ENCODE results near the gene ATP1B3. TPM values are rescaled to one million over a fixed set of nuclear protein-coding genes. Genes with fewer than 3 reads are reported as not detected.

Gene ATP1B3
- total and polyA plus RNA-seq, 9 of the 15 experiments (the other 6 are each of a cell fraction or from before 2014, with no cell fraction given): 48.3 to 202 (median 123) TPM

DNA sequence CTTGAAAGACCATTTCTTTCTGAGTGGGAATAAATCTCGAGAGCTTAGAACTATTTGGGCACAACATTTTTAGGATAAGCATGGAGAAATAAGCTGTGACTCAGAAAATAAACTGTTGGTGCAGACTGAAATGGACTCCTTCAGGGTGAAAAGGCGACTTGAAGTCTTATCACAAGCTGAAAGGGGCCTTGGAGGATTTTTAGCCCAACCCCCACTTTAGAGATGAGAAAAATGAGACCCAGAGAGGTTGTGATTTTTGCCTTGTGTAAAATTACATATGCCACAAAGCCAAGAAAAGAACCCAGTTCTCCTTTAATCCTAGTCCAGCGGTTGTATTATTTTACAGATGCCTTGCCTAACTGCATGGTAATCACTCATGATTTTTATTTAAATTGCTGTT lies 1.5 kb downstream of the ATP1B3 start:
- Histone ChIP-seq H3K4me2 (ENCODE audit: insufficient read depth, low read length) (peak overlapping the region; percentile 82), H3K27ac (ENCODE audit: extremely low read depth, low read depth, low read length) (peak overlapping the region; percentile 88; the same call in 2 of the 3 replicates), H3K27me3 (ENCODE audit: control insufficient read depth in 2 of 2, insufficient read depth in 2 of 2, low read length in 2 of 2) (no peaks in the 10 kb centered on the region), H3K4me1 (replicated peaks in 1 of 2; ENCODE audit: control insufficient read depth in 2 of 2, insufficient read depth in 2 of 2, low read length in 2 of 2) (peaks cover 18 to 23% of the 10 kb centered on the region in 2 experiments; a peak in 4 of 5 replicates), H3K9ac (ENCODE audit: insufficient read depth in 1 of 2, low read depth in 2 of 2, low read length in 2 of 2) (peak overlapping the region in 1 of 2 experiments; percentile 80; a peak in 2 of 4 replicates), H2AFZ (ENCODE audit: low read depth, low read length) (no peak overlapping the region), H3K4me3 (peak overlapping the region; percentile 98), H3K9me3 (replicated peaks; ENCODE audit: control insufficient read depth, insufficient read depth, low read depth, low read length) (no peaks in the 10 kb centered on the region), H3K79me2 (ENCODE audit: control insufficient read depth, insufficient read depth, low read length) (peaks cover 66% of the 10 kb centered on the region), H4K20me1 (replicated peaks; ENCODE audit: control insufficient read depth, insufficient read depth, low read length) (peaks cover 21% of the 10 kb centered on the region; the same call in 1 of the 2 replicates), H3K9me1 (ENCODE audit: control insufficient read depth, insufficient read depth, low read length) (no peaks in the 10 kb centered on the region), H3K36me3 (ENCODE audit: control insufficient read depth, insufficient read depth, low read length) (peaks cover 34% of the 10 kb centered on the region)
- BruUV-seq (replicated peaks): TSS peak; percentile 42
- intact Hi-C loops (cut with micrococcal nuclease) (loop anchor here (2.0 to 5.0 kb wide), 3 partner anchors 29 to 96 kb away; no protein-coding TSS in a partner anchor), in situ Hi-C loops (cut with MboI) (no loop called here)
- DNase-seq (ENCODE audit: extremely low read depth in 1 of 4, low spot score in 3 of 4) (peak in 2 of 4 experiments; percentile 48 to 77), ATAC-seq (peak; percentile 21), FAIRE-seq (peak; percentile 70)
- ChIA-PET CTCF (ENCODE audit: low intra/inter-chr PET ratio) (no interaction called here), POLR2A (interaction anchor here (0.6 to 4.0 kb wide), 11 partner anchors 8 to 391 kb away, joined by 3 to 26 read pairs (median 3); no protein-coding TSS in a partner anchor)
- WGBS (ENCODE audit: insufficient coverage, low coverage, missing lambda C conversion rate): 0% methylated on average over 3 of the region's 3 CpGs
- TF ChIP-seq, protein P1, sequence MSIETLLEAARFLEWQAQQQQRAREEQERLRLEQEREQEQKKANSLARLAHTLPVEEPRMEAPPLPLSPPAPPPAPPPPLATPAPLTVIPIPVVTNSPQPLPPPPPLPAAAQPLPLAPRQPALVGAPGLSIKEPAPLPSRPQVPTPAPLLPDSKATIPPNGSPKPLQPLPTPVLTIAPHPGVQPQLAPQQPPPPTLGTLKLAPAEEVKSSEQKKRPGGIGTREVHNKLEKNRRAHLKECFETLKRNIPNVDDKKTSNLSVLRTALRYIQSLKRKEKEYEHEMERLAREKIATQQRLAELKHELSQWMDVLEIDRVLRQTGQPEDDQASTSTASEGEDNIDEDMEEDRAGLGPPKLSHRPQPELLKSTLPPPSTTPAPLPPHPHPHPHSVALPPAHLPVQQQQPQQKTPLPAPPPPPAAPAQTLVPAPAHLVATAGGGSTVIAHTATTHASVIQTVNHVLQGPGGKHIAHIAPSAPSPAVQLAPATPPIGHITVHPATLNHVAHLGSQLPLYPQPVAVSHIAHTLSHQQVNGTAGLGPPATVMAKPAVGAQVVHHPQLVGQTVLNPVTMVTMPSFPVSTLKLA (conservative IDR thresholded peaks at IDR 0.05): peak in 1 of 2 experiments; percentile 11; a peak in 1 of 4 replicates
- TF ChIP-seq RBBP5 (IDR thresholded peaks at IDR 0.05; ENCODE audit: borderline replicate concordance, insufficient read depth, low read length, poor library complexity, severe bottlenecking): no peak
- TF ChIP-seq, protein P2, sequence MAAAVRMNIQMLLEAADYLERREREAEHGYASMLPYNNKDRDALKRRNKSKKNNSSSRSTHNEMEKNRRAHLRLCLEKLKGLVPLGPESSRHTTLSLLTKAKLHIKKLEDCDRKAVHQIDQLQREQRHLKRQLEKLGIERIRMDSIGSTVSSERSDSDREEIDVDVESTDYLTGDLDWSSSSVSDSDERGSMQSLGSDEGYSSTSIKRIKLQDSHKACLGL (CRISPR knock-in tag; IDR thresholded peaks at IDR 0.05; ENCODE audit: borderline replicate concordance, poor library complexity, severe bottlenecking): no peak
- 0 out of 2 replicates have a peak, but pooled peaks have one; percentile 4 for TF ChIP-seq NFIC (IDR thresholded peaks at IDR 0.05)
- TF ChIP-seq SETDB1 (IDR thresholded peaks at IDR 0.05; ENCODE audit: low read length): no peak
- TF ChIP-seq ZNF146 (CRISPR knock-in tag; IDR thresholded peaks at IDR 0.05; ENCODE audit: unreplicated experiment): no peak
- TF ChIP-seq MECOM (CRISPR knock-in tag; IDR thresholded peaks at IDR 0.05): no peak
- TF ChIP-seq, protein P3, sequence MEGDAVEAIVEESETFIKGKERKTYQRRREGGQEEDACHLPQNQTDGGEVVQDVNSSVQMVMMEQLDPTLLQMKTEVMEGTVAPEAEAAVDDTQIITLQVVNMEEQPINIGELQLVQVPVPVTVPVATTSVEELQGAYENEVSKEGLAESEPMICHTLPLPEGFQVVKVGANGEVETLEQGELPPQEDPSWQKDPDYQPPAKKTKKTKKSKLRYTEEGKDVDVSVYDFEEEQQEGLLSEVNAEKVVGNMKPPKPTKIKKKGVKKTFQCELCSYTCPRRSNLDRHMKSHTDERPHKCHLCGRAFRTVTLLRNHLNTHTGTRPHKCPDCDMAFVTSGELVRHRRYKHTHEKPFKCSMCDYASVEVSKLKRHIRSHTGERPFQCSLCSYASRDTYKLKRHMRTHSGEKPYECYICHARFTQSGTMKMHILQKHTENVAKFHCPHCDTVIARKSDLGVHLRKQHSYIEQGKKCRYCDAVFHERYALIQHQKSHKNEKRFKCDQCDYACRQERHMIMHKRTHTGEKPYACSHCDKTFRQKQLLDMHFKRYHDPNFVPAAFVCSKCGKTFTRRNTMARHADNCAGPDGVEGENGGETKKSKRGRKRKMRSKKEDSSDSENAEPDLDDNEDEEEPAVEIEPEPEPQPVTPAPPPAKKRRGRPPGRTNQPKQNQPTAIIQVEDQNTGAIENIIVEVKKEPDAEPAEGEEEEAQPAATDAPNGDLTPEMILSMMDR (IDR thresholded peaks at IDR 0.05 in 2 of 3, conservative IDR thresholded peaks at IDR 0.05 in 1 of 3; ENCODE audit: insufficient read depth in 2 of 3, low read depth in 1 of 3, low read length in 3 of 3): no peak
- TF ChIP-seq, protein P4, sequence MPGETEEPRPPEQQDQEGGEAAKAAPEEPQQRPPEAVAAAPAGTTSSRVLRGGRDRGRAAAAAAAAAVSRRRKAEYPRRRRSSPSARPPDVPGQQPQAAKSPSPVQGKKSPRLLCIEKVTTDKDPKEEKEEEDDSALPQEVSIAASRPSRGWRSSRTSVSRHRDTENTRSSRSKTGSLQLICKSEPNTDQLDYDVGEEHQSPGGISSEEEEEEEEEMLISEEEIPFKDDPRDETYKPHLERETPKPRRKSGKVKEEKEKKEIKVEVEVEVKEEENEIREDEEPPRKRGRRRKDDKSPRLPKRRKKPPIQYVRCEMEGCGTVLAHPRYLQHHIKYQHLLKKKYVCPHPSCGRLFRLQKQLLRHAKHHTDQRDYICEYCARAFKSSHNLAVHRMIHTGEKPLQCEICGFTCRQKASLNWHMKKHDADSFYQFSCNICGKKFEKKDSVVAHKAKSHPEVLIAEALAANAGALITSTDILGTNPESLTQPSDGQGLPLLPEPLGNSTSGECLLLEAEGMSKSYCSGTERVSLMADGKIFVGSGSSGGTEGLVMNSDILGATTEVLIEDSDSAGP (CRISPR knock-in tag; IDR thresholded peaks at IDR 0.05): no peak
- no peak for TF ChIP-seq ELF4 (CRISPR knock-in tag; IDR thresholded peaks at IDR 0.05)
- no peak for TF ChIP-seq SMARCA4 (IDR thresholded peaks at IDR 0.05)
- TF ChIP-seq, protein P5, sequence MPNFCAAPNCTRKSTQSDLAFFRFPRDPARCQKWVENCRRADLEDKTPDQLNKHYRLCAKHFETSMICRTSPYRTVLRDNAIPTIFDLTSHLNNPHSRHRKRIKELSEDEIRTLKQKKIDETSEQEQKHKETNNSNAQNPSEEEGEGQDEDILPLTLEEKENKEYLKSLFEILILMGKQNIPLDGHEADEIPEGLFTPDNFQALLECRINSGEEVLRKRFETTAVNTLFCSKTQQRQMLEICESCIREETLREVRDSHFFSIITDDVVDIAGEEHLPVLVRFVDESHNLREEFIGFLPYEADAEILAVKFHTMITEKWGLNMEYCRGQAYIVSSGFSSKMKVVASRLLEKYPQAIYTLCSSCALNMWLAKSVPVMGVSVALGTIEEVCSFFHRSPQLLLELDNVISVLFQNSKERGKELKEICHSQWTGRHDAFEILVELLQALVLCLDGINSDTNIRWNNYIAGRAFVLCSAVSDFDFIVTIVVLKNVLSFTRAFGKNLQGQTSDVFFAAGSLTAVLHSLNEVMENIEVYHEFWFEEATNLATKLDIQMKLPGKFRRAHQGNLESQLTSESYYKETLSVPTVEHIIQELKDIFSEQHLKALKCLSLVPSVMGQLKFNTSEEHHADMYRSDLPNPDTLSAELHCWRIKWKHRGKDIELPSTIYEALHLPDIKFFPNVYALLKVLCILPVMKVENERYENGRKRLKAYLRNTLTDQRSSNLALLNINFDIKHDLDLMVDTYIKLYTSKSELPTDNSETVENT (CRISPR knock-in tag; IDR thresholded peaks at IDR 0.05): no peak
- no peak for TF ChIP-seq TAL1 (IDR thresholded peaks at IDR 0.05)
- TF ChIP-seq ZNF507 (tag; conservative IDR thresholded peaks at IDR 0.05): no peak
